Activated naive CD8-positive, alpha-beta T cell treated with anti-CD3 and anti-CD28 coated beads, Interleukin-2, amount 50 U/mL, for 16 hours (primary cell): ENCODE data around the gene TMEM98.
"Not testable (repeated sequence)": the region's sequence is repeated elsewhere in the genome, so short reads cannot be mapped to it uniquely, and the experiment has no call there.

ENCODE experiments used
- DNase-seq: peaks from one replicate; pipeline ENCODE4 v3.0.0-alpha.2; 2020; ENCODE audit warnings: low read depth, low spot score

The TMEM98 gene, protein sequence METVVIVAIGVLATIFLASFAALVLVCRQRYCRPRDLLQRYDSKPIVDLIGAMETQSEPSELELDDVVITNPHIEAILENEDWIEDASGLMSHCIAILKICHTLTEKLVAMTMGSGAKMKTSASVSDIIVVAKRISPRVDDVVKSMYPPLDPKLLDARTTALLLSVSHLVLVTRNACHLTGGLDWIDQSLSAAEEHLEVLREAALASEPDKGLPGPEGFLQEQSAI

DNA sequence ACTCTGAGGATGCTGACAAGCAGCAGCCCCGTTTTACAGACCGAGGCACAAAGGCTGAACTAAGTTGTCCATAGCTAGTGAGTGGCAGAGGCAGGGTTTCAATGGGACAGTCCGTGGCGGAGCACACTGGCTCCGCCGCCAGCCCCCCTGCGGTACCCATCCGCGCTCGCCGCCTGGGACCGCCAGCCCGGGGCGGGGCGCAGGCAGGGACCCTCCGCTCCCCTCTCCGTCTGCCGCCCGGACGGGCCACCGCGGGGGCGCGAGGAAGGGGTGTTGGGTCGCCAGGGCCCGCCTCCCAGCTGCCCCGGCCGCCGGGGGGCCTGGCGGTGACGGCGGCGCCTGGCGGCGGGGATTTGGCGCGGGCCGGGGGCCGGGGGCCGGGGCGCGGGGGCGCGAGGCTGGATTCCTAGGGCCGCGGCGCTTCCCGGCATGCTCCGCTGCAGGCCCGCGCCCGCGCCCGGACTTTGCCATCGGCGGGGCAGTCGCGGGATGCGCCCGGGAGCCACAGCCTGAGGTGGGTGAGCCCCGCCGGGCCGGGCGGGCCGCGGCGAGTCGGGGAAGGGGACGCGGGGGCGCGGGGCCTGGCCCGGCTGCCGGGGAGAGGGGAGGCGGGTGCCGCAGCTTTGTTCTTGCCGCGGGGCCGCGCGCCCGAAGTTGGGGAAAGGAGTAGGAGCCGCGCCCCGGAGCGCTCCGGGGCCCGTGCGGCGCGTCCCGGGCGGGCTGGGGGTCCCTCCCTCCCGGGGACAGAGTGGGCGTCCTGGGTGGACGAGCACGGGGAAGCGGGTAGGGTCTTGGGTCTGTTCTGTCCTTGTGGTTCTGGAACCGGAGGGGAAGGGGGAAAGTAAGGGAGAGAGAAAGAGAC, at the start of gene TMEM98:
TMEM98 (plus strand) TSS at position 430 of the 862 bp plus-strand sequence. CDS start 3,376 bp downstream, outside the sequence.
- DNase-seq: no peak

- DNase-seq: no peak
Measured at GRCh38 chr17:32878211-32878610, 49.7 kb upstream of the TMEM98 start.

- DNase-seq: no peak
Measured at GRCh38 chr17:32879134-32879533, 48.8 kb upstream of the TMEM98 start.

DNA sequence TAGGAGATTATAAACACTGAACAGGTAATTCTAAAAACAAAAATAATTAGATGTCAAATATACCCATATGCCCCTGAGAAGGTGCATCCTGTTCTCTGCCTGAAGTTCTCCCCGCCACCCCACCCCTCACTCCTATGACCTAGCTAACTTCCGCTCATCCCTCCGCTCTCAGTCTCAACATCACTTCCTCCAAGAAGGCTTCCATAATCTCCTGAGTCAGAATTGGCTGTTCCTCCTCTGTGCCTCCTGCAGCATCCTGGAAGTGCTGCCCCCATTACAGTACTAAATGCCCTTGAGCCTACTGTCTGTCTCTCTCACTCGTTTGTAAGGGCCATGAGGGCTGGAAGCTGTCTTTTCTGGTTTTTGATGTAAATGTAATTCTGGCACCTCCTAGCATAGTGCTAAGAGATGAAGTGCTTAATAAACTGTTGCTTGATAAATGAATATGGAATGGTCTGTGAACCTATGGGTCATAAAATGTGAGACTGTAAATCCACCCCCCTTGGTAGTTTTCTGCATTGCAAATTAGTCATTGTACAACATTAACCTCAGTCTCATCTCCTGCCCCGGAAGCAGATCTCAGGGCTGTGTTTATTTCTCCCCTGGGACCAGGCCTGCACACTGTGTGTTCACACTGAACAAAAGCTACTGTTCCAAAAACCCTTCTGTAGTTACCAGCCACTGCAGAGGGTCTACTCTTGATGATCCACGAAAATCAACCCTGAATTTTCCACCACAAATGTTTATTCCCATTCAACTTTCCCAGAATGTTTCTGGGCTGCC, 47.1 kb upstream of the TMEM98 start:
- DNase-seq: no peak

DNA sequence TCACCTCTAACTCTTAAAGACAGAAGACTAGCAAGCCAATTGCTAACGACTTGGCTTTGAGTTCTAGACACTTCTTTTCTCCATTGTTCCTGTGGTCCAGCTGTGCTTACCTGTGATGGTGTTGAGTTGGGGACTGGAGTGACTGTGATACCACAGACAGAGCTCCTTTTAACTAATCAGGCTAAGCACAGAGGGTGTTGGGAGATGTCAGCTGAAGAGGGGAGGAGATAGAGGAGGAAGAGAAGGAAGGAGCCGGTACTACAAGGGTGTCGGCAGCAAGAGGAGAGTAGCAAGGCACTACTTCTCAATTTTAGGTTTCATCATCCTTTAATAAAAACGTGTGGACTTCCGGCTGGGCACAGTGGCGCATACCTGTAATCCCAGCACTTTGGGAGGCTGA, 45.9 kb upstream of the TMEM98 start:
- DNase-seq: no peak

GRCh38 chr17:32882734-32883133, 45.2 kb upstream of the TMEM98 start:
- DNase-seq: no peak

- DNase-seq: not testable (repeated sequence)
Measured at GRCh38 chr17:32886951-32887350, 41.0 kb upstream of the TMEM98 start.

DNA sequence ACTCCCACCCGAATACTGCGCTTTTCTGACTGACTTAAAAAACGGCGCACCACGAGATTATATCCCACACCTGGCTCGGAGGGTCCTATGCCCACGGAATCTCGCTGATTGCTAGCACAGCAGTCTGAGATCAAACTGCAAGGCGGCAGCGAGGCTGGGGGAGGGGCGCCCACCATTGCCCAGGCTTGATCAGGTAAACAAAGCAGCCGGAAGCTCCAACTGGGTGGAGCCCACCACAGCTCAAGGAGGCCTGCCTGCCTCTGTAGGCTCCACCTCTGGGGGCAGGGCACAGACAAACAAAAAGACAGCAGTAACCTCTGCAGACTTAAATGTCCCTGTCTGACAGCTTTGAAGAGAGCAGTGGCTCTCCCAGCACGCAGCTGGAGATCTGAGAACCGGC, 40.5 kb upstream of the TMEM98 start:
- not testable (repeated sequence) for DNase-seq

GRCh38 chr17:32894245-32894644, 33.7 kb upstream of the TMEM98 start:
- no peak for DNase-seq

GRCh38 chr17:32896647-32897258, 31.2 kb upstream of the TMEM98 start:
- no peak for DNase-seq

- DNase-seq: no peak
Measured at GRCh38 chr17:32899236-32900013, 28.5 kb upstream of the TMEM98 start.

GRCh38 chr17:32901743-32902142, 26.2 kb upstream of the TMEM98 start:
- DNase-seq: no peak

DNA sequence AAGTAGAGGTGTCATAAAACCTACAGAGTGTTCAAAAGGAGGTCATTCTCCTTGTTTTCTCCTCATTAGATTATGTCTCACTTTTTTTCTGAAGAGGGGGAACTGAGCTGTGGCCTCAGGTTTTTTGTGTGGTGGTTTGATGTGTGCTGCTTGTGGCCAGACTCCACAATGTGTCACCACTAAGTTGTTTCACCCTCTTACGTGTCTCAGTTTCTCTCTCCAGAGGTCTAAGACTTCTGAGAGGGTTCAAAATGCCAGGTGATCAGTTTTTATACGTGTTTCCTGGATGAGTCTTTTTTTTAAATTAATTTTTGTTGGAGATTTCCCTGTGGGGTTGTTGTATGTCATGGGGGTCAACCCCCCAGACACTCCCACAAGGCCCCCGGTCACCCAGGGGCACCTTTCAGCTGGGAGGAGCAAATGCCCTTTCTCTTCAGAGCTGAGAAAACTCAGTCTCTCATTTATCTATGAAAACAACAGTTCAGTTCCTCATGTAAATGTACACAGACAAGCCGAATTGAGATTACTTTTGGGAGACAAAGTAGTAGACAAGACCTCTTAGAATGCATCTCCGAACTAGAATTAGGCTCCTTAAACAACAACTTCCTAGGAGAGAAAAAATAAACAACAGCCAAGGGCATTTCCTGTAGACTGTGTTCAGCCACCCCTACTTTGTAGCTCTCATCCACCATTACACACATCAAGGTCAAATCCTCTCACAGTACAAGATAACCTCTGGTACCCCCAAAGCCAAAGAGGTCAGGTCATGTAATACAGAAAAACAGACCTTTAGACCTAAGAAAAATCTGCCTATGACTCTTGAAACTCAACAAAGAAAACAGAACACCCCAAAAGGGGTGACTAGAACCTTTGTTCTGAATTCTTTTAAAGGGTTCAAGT, 23.9 kb upstream of the TMEM98 start:
- no peak for DNase-seq

DNA sequence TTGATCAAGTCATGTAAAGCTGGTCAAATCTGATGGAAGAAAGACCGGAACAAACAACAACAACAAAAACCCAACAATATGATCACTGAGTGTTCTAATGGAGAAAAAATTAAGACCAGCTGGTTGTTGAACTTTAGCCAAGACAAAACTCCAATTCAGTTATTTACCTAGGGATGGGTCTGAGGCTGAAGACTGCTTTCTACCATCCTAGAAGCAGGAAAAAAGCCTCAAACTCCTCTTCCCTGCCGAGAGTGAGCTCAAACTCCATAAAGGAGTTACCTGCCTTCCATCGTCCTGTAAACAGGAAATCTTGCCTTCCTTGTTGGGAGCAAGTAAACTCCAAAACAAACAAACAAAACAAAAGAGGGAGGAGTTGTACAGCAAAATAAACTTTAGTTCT, 23.1 kb upstream of the TMEM98 start:
- DNase-seq: no peak

GRCh38 chr17:32907583-32907982, 20.4 kb upstream of the TMEM98 start:
- no peak for DNase-seq

DNA sequence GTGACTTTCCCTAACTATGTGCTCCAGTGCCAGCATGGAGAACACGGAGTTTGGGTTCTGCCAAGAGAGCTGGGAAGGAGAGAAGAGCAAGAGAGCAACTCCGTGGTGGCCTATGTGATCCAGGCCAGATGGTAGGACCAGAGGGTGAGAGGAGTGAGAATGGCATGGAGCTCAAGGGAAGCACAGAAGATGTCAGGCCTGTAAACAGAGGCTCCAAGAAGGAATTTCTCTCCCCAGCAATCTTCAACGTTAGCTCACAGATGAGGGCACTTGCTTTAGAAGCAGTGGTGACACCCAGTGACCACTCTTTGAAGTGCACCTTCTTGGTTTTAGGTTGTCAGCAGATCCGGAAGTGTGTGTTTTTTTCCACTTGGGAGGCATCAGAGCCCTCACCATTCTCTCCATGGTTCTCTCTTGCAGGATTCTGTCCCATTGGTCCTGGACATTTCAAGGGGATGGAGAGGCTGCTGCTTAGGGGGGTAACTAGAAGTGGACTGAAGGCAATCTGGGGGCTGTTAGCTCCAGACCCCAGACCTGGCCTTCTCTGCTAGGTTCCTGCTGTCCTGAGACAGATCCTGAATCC, 18.1 kb upstream of the TMEM98 start:
- DNase-seq: no peak

GRCh38 chr17:32910769-32911168, 17.2 kb upstream of the TMEM98 start:
- no peak for DNase-seq

GRCh38 chr17:32912218-32912897, 15.6 kb upstream of the TMEM98 start:
- no peak for DNase-seq

DNA sequence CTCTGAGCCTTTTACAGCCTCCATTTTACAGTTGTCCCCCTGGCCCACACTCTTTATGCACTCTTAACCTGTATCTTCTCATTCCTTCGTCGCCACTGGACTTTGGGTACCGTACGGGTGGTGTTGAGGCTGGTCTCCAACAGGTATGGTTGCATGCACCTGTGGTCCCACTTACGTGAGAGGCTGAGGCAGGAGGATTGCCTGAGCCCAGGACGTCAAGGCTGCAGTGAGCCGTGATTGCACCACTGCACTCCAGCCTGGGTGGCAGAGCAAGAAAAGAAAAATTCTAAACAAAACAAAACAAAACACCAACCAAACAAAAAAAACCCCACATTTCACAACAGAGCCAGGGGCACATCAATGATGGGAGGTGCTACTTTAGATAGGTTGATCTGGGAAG, 14.4 kb upstream of the TMEM98 start:
- DNase-seq: no peak
